GM06990 (cell line): ENCODE results near the gene NCK2.
"Not testable (repeated sequence)": the region's sequence is repeated elsewhere in the genome, so short reads cannot be mapped to it uniquely, and the experiment has no call there.

Experiments used
- DNase-seq: peaks from one replicate; pipeline ENCODE4 v3.0.0-alpha.2; 2011; ENCODE audit not compliant: insufficient read length; ENCODE audit errors: extremely low read depth
- H3K27me3 ChIP-seq: replicated peaks from 2 replicates; pipeline ENCODE4 v1.6.0; 2011; ENCODE audit warnings: low read length; ENCODE audit not compliant: control insufficient read depth, insufficient read depth
- H3K36me3 ChIP-seq: 2 replicates; pipeline ENCODE4 v1.5.1; 2011; ENCODE audit warnings: low read length; ENCODE audit not compliant: control insufficient read depth, insufficient read depth
- H3K4me3 ChIP-seq: replicated peaks from 2 replicates; pipeline ENCODE4 v1.5.1; 2011; ENCODE audit warnings: low read depth, mild to moderate bottlenecking, control low read depth, low read length
- TF ChIP-seq, protein P1 (sequence below): IDR thresholded peaks from 2 replicates; pipeline ENCODE4 v1.5.1; 2011; ENCODE audit warnings: low read length, control low read depth, mild to moderate bottlenecking, inconsistent platforms; ENCODE audit not compliant: insufficient read depth, poor library complexity, severe bottlenecking

NCK2 gene

GRCh38 chr2:105754011-105754410, 9.3 kb downstream of the NCK2 start:
- H3K4me3 ChIP-seq = peak overlapping the region; percentile 11; the same call in 1 of the 2 replicates
- H3K36me3 ChIP-seq = no peaks in the 10 kb centered on the region; the same call in 1 of the 2 replicates
- TF ChIP-seq, protein P1, sequence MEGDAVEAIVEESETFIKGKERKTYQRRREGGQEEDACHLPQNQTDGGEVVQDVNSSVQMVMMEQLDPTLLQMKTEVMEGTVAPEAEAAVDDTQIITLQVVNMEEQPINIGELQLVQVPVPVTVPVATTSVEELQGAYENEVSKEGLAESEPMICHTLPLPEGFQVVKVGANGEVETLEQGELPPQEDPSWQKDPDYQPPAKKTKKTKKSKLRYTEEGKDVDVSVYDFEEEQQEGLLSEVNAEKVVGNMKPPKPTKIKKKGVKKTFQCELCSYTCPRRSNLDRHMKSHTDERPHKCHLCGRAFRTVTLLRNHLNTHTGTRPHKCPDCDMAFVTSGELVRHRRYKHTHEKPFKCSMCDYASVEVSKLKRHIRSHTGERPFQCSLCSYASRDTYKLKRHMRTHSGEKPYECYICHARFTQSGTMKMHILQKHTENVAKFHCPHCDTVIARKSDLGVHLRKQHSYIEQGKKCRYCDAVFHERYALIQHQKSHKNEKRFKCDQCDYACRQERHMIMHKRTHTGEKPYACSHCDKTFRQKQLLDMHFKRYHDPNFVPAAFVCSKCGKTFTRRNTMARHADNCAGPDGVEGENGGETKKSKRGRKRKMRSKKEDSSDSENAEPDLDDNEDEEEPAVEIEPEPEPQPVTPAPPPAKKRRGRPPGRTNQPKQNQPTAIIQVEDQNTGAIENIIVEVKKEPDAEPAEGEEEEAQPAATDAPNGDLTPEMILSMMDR = no peak
- DNase-seq = no peak
- no peaks in the 10 kb centered on the region for H3K27me3 ChIP-seq

DNA sequence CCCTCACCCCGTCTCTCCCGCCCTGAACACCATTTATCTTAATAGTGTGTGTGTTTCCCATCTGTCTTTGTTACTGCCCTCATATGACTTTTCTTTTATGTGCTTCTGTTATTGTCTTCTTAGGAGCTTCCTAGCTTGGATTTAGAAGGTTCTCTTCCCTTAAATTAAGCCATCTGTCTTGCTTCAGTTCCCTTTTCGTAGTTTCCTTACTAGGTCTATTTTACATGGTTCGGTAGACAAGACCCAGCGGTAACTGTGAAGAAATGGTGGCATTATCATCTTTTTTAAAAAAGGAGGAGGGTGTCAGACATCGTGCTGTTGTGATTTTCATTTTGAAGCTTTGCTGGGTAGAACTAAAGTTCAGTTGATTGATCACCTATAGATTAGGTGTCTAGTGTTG, 10.3 kb downstream of the NCK2 start:
- TF ChIP-seq, protein P1 = no peak
- Histone ChIP-seq H3K36me3 (no peaks in the 10 kb centered on the region; the same call in 1 of the 2 replicates), H3K27me3 (no peaks in the 10 kb centered on the region), H3K4me3 (peak overlapping the region; percentile 10)
- DNase-seq = no peak

DNA sequence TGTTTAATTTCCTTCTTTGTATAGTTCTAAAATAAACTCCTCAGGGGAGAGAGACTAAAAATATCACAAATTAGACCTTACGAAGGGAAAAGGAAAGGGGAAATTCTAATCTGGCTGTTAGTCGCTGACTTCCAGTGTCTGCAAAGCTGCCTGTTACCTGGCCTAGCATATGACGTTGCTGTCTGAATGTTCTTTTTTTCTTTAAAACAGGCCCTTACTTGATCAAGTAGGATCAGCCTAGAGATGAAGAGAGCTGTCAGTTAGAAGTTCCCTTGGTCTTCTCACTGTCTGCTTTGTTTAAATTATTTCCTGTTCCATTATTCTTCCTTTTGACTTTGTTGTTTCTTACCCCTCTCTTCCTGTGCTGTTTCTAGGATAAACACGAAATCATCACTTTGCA, 11.2 kb downstream of the NCK2 start:
- DNase-seq = no peak
- no peak overlapping the region for H3K4me3 ChIP-seq
- H3K27me3 ChIP-seq = no peaks in the 10 kb centered on the region
- TF ChIP-seq, protein P1 = no peak
- H3K36me3 ChIP-seq = no peaks in the 10 kb centered on the region; the same call in 1 of the 2 replicates

DNA sequence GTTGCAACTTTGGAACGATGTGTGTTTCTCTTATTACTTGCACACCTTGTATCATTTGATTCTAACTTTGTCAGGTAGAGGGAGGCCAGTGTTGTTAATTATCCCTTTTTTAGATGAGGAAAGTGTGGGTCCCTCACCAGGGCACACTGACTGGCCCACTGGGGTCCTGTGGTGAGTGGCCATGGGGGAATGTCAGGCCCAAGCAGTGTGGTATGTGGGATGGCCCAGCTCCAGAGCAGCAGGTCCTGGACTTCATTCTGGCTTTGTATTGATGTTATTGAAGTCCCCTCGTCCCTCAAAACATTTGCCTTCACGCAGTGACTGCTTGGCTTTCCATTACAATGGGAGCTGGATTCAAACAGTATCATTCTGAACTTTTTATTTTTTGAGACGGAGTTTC, 11.7 kb downstream of the NCK2 start:
- Histone ChIP-seq H3K27me3 (no peaks in the 10 kb centered on the region), H3K36me3 (no peaks in the 10 kb centered on the region; the same call in 1 of the 2 replicates), H3K4me3 (no peak overlapping the region)
- TF ChIP-seq, protein P1 = no peak
- DNase-seq = no peak

DNA sequence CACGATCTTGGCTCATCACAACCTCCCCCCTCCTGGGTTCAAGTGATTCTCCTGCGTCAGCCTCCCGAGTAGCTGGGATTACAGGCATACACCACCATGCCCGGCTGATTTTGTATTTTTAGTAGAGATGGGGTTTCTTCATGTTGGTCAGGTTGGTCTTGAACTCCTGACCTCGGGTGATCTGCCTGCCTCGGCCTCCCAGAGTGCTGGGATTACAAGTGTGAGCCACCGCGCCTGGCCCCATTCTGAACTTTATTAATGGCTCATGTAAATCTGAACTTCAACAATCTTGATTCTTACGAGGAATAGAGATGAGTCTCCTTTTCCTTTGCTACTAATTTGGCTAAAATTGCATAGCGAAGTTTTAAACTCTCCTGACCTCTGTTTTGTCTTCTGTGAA, 12.2 kb downstream of the NCK2 start:
- H3K4me3 ChIP-seq, H3K27me3 ChIP-seq, DNase-seq, H3K36me3 ChIP-seq: not testable (repeated sequence)

- Histone ChIP-seq H3K36me3 (no peaks in the 10 kb centered on the region), H3K4me3 (no peak overlapping the region), H3K27me3 (no peaks in the 10 kb centered on the region)
- TF ChIP-seq, protein P1 = no peak
- no peak for DNase-seq
Observed at GRCh38 chr2:105757433-105757832, 12.7 kb downstream of the NCK2 start.
